Activated T-helper 1 cell treated with anti-CD3 and anti-CD28 coated beads, Interleukin-2, amount 50 U/mL, for 16 hours (primary cell): Measurements from ENCODE around the gene SWT1.
"Not testable (repeated sequence)": the region's sequence is repeated elsewhere in the genome, so short reads cannot be mapped to it uniquely, and the experiment has no call there.

Experiments used
- DNase-seq, 2 donors: peaks; one replicate each; pipeline ENCODE4 v3.0.0-alpha.2; 2020; ENCODE audit warnings: low read depth in 1 of 2, low spot score in 1 of 2

Gene SWT1

GRCh38 chr1:185244015-185244747, 87.2 kb downstream of the SWT1 start:
- peak in 1 of 2 donors; percentile 24 for DNase-seq

GRCh38 chr1:185245466-185245865, 88.5 kb downstream of the SWT1 start:
- no peak for DNase-seq

GRCh38 chr1:185249563-185249962, 92.6 kb downstream of the SWT1 start:
- no peak for DNase-seq

- no peak for DNase-seq
These were observed 93.1 kb downstream of the SWT1 start for GRCh38 chr1:185250063-185250462.

GRCh38 chr1:185251928-185252327, 95.0 kb downstream of the SWT1 start:
- not testable (repeated sequence) for DNase-seq

- not testable (repeated sequence) for DNase-seq
These were observed 95.4 kb downstream of the SWT1 start for GRCh38 chr1:185252404-185252803.

GRCh38 chr1:185255595-185255994, 98.6 kb downstream of the SWT1 start:
- DNase-seq = not testable (repeated sequence)

GRCh38 chr1:185257116-185257949, 100.4 kb downstream of the SWT1 start:
- DNase-seq = not testable (repeated sequence)

GRCh38 chr1:185257950-185258208, 100.9 kb downstream of the SWT1 start:
- DNase-seq = no peak

- no peak for DNase-seq
These were observed 101.7 kb downstream of the SWT1 start for GRCh38 chr1:185258676-185259075.

GRCh38 chr1:185260611-185261010, 103.6 kb downstream of the SWT1 start:
- no peak for DNase-seq

- no peak for DNase-seq
These were observed 105.2 kb downstream of the SWT1 start for GRCh38 chr1:185262151-185262550.

- no peak for DNase-seq
These were observed 106.3 kb downstream of the SWT1 start for GRCh38 chr1:185263292-185263691.

GRCh38 chr1:185263780-185264179, 106.8 kb downstream of the SWT1 start:
- no peak for DNase-seq

- DNase-seq = no peak
These were observed 108.3 kb downstream of the SWT1 start for GRCh38 chr1:185265314-185265713.

- no peak for DNase-seq
These were observed 110.3 kb downstream of the SWT1 start for GRCh38 chr1:185267301-185267700.

GRCh38 chr1:185267701-185268100, 110.7 kb downstream of the SWT1 start:
- no peak for DNase-seq

GRCh38 chr1:185268352-185268751, 111.4 kb downstream of the SWT1 start:
- no peak for DNase-seq

GRCh38 chr1:185271921-185272320, 115.0 kb downstream of the SWT1 start:
- DNase-seq = no peak

- no peak for DNase-seq
These were observed 122.6 kb downstream of the SWT1 start for GRCh38 chr1:185279571-185279970.

GRCh38 chr1:185280589-185280988, 123.6 kb downstream of the SWT1 start:
- no peak for DNase-seq

GRCh38 chr1:185281245-185281644, 124.3 kb downstream of the SWT1 start:
- no peak for DNase-seq

GRCh38 chr1:185284116-185284515, 127.1 kb downstream of the SWT1 start:
- DNase-seq = no peak
